ENCODE data around the gene ERMN.

Gene ERMN

GRCh38 chr2:157271590-157272203, 53.9 kb downstream of the ERMN start:
- no peak overlapping the region for H3K4me3 ChIP-seq (ENCODE audit: low read length)
- H3K27me3 ChIP-seq (ENCODE audit: control insufficient read depth, insufficient read depth, low read length), result no peaks in the 10 kb centered on the region
- H3K27ac ChIP-seq (ENCODE audit: low read depth, low read length), result no peak overlapping the region
- H3K9ac ChIP-seq (ENCODE audit: low read length), result no peak overlapping the region
- no peaks in the 10 kb centered on the region for H3K36me3 ChIP-seq (ENCODE audit: control insufficient read depth, insufficient read depth, low read length)
- H3K4me1 ChIP-seq (ENCODE audit: control insufficient read depth, insufficient read depth, low read length), result no peaks in the 10 kb centered on the region

DNA sequence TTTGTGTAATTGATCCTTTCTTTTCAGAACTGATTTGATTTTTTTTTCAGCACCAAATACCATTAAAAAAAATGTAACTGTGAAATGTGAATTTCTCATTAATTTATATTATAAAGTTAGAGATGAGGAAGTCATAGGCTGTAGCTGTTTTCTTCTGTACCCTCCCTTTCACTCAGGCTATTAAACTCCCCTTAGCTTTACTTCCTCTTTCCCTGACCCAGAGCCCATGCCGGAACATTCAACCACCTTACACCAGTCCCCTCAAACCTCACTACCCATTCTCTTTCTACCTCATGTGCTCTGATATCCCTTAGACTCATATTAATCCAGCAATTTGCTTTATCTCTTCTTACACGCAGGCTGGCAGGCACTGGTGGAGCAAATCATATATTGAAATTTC, 55.7 kb downstream of the ERMN start:
- H3K27ac ChIP-seq (ENCODE audit: low read depth, low read length), result no peak overlapping the region

GRCh38 chr2:157269060-157269459, 56.6 kb downstream of the ERMN start:
- Histone ChIP-seq H3K27me3 (ENCODE audit: control insufficient read depth, insufficient read depth, low read length) (no peaks in the 10 kb centered on the region), H3K4me3 (ENCODE audit: low read length) (no peak overlapping the region), H3K27ac (ENCODE audit: low read depth, low read length) (no peak overlapping the region), H3K4me1 (ENCODE audit: control insufficient read depth, insufficient read depth, low read length) (no peaks in the 10 kb centered on the region), H3K36me3 (ENCODE audit: control insufficient read depth, insufficient read depth, low read length) (no peaks in the 10 kb centered on the region), H3K9ac (ENCODE audit: low read length) (no peak overlapping the region)

More for the DNA sequence above, 55.7 kb downstream of the ERMN start:
- no peak overlapping the region for H3K4me3 ChIP-seq (ENCODE audit: low read length)
- no peaks in the 10 kb centered on the region for H3K36me3 ChIP-seq (ENCODE audit: control insufficient read depth, insufficient read depth, low read length)
- no peaks in the 10 kb centered on the region for H3K27me3 ChIP-seq (ENCODE audit: control insufficient read depth, insufficient read depth, low read length)
- no peaks in the 10 kb centered on the region for H3K4me1 ChIP-seq (ENCODE audit: control insufficient read depth, insufficient read depth, low read length)
- H3K9ac ChIP-seq (ENCODE audit: low read length), result no peak overlapping the region

Measured in rectal smooth muscle tissue (tissue), 1 donor.